Lower leg skin (tissue), 4 donors: ENCODE data around the gene ARHGAP20. TPM values are rescaled to one million over a fixed set of nuclear protein-coding genes. Genes with fewer than 3 reads are reported as not detected.

Source experiments
- DNase-seq, 2 donors: peaks; one replicate each; pipeline ENCODE4 v3.0.0-alpha.2; 2019; ENCODE audit warnings: low spot score in 2 of 2
- H3K4me3 ChIP-seq: fragments of 200-600 bp; sonication (generic); 2 replicates; pipeline ENCODE4 v1.5.1; 2017; ENCODE audit warnings: mild to moderate bottlenecking, low read depth; ENCODE audit not compliant: poor library complexity, severe bottlenecking
- POLR2A ChIP-seq, 2 donors: fragments of 450-650 bp; IDR thresholded peaks; one replicate each; pipeline ENCODE4 v1.6.1; 2016 to 2017; ENCODE audit warnings: antibody characterized with exemption in 2 of 2, mild to moderate bottlenecking in 1 of 2, moderate library complexity in 1 of 2
- WGBS, 2 donors: methylation state at CpG; one replicate each; pipeline ENCODE4 v1.1.5; 2018; 5-methylcytosine and 5-hydroxymethylcytosine counted together
- intact Hi-C: fragments of 100-400 bp; cut with DNase I; formaldehyde crosslinking; loops from one replicate; pipeline ENCODE4 v1.15.0; 2023; ENCODE audit warnings: low total_unique reads
- total RNA-seq, 4 donors: library from RNA; depleted of rRNA; stranded (reverse); fragments of >200 nt; gene quantifications; one replicate each; pipeline ENCODE4 v1.1.0, GENCODE V29; 2016
- TF ChIP-seq, protein P1 (sequence below), 3 donors: fragments of 450-650 bp; IDR thresholded peaks; one replicate each; pipeline ENCODE4 v1.5.1; 2016; ENCODE audit warnings: antibody characterized with exemption in 3 of 3, mild to moderate bottlenecking in 3 of 3, moderate library complexity in 2 of 3

ARHGAP20 gene
- total RNA-seq, 4 donors from 2014 or later, result 0.99 to 2.0 (median 1.7) TPM

DNA sequence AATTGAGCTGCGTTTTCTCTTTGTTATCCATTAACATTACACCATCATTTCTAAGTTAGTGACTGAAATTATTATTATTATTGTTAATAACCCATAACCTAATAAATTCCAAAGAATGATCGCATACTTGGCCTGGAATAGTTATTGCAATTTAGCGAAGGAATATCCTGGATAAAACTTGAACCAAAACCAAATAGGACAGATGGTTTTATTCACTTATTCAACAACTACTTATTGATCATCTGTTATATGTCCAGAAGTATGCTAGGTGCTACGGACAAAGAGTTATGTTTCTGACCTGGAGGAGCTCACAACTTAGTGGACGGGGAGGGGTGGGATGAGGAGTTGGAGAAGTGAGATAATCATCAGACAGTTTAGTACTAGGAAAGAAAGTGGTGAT is 44.8 kb upstream of the ARHGAP20 start:
- no peak for DNase-seq
- WGBS, 2 donors, result 72 to 83% methylated on average over 5 of the region's 5 CpGs
- no peak for TF ChIP-seq POLR2A (IDR thresholded peaks at IDR 0.05)
- TF ChIP-seq, protein P1, sequence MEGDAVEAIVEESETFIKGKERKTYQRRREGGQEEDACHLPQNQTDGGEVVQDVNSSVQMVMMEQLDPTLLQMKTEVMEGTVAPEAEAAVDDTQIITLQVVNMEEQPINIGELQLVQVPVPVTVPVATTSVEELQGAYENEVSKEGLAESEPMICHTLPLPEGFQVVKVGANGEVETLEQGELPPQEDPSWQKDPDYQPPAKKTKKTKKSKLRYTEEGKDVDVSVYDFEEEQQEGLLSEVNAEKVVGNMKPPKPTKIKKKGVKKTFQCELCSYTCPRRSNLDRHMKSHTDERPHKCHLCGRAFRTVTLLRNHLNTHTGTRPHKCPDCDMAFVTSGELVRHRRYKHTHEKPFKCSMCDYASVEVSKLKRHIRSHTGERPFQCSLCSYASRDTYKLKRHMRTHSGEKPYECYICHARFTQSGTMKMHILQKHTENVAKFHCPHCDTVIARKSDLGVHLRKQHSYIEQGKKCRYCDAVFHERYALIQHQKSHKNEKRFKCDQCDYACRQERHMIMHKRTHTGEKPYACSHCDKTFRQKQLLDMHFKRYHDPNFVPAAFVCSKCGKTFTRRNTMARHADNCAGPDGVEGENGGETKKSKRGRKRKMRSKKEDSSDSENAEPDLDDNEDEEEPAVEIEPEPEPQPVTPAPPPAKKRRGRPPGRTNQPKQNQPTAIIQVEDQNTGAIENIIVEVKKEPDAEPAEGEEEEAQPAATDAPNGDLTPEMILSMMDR (IDR thresholded peaks at IDR 0.05), result no peak
- intact Hi-C loops, result no loop called here
- H3K4me3 ChIP-seq, result no peak overlapping the region

DNA sequence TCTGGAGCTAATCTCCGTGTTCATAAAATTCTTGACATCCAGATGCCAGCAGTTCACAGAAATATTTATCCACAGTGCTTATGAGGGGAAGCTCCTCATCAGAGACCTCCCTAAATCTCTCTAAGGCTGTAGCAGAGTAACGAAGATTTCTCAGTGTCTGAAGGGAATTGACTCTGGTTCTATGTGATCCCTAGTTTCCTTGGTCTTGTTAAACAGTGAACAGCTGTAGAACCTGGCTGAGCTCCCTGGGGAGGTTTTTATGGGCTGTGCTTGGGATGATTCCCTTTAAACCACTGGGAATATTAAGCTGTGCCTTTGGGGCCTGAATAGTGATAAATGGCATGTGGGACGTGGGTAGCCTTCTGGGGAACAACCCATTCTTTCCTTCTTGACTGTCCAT is 43.7 kb upstream of the ARHGAP20 start:
- no peak for DNase-seq
- intact Hi-C loops, result no loop called here
- TF ChIP-seq POLR2A (IDR thresholded peaks at IDR 0.05), result no peak
- TF ChIP-seq, protein P1 (IDR thresholded peaks at IDR 0.05), result no peak
- WGBS, 2 donors, result 66 to 69% methylated on average over 3 of the region's 3 CpGs
- H3K4me3 ChIP-seq, result no peak overlapping the region

DNA sequence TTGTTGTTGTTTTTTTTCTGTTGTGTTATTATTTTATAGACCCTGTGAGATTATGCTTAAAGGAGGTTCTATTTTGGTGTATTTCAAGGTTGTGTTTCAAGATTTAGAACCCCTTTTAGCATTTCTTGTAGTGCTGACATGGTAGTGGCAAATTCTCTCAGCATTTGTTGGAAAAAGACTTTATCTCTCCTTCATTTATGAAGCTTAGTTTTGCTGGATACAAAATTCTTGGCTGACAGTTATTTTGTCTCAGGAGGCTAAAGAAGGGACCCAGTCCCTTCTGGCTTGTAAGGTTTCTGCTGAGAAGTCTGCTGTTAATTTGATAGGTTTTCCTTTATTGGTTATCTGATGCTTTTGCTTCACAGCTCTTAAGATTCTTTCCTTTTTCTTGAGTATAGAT is 40.7 kb upstream of the ARHGAP20 start:
- TF ChIP-seq POLR2A (IDR thresholded peaks at IDR 0.05), result no peak
- TF ChIP-seq, protein P1 (IDR thresholded peaks at IDR 0.05), result no peak
- no peak for DNase-seq
- intact Hi-C loops, result no loop called here
- H3K4me3 ChIP-seq, result no peak overlapping the region

DNA sequence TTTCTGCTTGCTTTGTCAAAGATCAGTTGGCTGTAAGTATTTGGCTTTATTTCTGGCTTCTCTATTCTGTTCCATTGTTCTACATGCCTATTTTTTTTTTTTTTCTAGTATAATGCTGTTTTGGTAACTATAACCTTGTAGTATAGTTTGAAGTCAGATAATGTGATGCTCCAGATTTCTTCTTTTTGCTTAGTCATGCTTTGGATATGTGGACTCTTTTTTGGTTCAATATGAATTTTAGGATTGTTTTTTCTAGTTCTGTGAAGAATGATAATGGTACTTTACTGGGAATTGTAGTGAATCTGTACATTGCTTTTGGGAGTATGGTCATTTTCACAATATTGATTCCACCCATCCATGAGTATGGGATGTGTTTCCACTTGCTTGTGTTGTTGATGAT is 37.9 kb upstream of the ARHGAP20 start:
- TF ChIP-seq, protein P1 (IDR thresholded peaks at IDR 0.05), result no peak
- TF ChIP-seq POLR2A (IDR thresholded peaks at IDR 0.05), result no peak
- intact Hi-C loops, result no loop called here
- H3K4me3 ChIP-seq, result no peak overlapping the region
- no peak for DNase-seq

DNA sequence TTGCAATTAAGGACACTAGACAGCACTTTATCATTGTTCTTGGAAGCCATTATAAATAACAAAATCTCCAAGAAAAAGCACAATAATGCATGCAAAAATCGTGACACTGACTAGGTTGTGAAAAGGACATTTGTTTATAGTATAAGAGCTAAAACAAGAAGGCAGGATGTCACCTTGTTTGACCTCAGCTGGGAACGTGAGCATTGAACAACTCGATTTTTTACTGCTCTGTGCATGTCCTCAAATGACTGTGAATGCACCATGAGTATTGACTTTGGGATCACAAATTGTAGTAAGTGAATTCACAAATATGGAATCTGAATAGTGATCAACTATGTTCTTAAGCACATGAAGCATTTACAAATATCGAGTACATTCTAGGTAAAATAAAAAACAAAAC is 35.3 kb upstream of the ARHGAP20 start:
- intact Hi-C loops, result no loop called here
- DNase-seq, result no peak
- no peak overlapping the region for H3K4me3 ChIP-seq
- no peak for TF ChIP-seq POLR2A (IDR thresholded peaks at IDR 0.05)
- TF ChIP-seq, protein P1 (IDR thresholded peaks at IDR 0.05), result no peak
- WGBS, 2 donors, result 56 to 68% methylated on average over 4 of the region's 4 CpGs

DNA sequence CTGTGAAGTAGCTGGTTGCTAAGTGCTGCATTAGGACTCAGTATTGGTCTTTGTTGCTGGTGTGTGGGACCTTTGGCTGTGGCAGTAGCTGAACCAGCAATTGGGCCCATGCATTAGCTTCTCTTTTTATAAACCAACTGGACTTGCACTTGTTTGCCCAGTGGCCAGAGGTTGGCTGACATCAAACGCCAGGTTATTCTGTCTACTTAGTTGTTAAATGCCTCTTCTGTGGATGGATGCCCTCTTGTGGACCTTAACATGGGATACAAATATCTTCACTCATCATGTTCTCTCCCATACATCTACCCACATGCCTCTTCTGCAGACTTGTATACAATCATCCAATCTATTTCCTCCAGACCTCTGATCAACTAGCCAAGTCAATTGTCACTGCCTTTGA is 26.4 kb upstream of the ARHGAP20 start:
- no peak for DNase-seq
- TF ChIP-seq, protein P1 (IDR thresholded peaks at IDR 0.05), result no peak
- TF ChIP-seq POLR2A (IDR thresholded peaks at IDR 0.05), result no peak
- 83 to 95% methylated on average over 1 of the region's 1 CpG for WGBS, 2 donors
- no peak overlapping the region for H3K4me3 ChIP-seq
- intact Hi-C loops, result no loop called here
